Fibroblast of mammary gland (primary cell): ENCODE data around the gene ANKRD13B.

Source experiments
- DNase-seq: peaks from one replicate; pipeline ENCODE4 v3.0.0-alpha.2; 2010; ENCODE audit warnings: low read depth
- H3K4me3 ChIP-seq: 2 replicates; pipeline ENCODE4 v1.5.1; 2011; ENCODE audit warnings: low read depth, mild to moderate bottlenecking, low read length, moderate library complexity; ENCODE audit not compliant: control insufficient read depth
- TF ChIP-seq, protein P1 (sequence below): conservative IDR thresholded peaks from 2 replicates; pipeline ENCODE4 v1.5.1; 2011; ENCODE audit warnings: low read depth, low read length, inconsistent platforms; ENCODE audit not compliant: control insufficient read depth, insufficient read depth

Gene ANKRD13B

DNA sequence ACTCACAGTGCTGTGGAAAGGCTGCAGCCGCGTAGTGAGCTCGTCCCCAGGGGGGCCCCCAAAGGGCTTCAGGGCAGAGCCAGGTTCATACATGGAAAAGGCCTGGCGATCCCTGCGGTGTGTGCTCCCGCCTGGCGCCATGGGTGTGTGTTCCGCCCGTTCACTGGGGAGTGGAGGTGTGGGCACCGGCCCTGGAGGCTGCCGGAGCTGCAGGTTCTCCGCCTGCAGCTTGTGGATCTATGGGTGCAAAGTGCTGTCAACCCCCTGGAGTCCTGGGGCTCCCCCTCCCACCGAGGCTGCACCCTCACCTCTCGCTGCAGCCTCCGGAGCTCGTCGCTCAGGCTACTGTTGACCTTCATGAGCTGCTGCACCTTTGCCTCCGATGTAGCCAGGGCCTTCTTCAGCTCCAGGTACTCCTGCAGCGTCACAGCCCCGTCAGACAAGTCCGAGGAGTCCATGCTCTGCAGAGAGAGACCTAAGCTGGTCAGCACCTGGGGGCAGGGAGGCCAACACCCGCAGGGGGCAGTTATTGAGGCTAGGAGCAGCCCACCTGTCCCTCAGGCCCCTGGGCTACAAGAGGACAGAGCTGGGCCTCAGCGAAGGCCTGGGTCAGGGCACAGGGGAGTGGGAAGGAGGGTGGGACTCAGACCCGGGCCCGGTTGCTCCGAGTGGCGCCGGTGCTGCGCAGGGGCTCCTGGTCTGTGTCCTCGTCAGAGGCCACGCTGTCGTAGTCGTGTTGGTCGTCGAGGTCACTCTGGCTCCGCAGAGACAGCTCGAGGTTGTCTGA lies 16.5 kb upstream of the ANKRD13B start:
- no peak for DNase-seq
- TF ChIP-seq, protein P1, sequence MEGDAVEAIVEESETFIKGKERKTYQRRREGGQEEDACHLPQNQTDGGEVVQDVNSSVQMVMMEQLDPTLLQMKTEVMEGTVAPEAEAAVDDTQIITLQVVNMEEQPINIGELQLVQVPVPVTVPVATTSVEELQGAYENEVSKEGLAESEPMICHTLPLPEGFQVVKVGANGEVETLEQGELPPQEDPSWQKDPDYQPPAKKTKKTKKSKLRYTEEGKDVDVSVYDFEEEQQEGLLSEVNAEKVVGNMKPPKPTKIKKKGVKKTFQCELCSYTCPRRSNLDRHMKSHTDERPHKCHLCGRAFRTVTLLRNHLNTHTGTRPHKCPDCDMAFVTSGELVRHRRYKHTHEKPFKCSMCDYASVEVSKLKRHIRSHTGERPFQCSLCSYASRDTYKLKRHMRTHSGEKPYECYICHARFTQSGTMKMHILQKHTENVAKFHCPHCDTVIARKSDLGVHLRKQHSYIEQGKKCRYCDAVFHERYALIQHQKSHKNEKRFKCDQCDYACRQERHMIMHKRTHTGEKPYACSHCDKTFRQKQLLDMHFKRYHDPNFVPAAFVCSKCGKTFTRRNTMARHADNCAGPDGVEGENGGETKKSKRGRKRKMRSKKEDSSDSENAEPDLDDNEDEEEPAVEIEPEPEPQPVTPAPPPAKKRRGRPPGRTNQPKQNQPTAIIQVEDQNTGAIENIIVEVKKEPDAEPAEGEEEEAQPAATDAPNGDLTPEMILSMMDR: no peak
- no peak overlapping the region for H3K4me3 ChIP-seq

DNA sequence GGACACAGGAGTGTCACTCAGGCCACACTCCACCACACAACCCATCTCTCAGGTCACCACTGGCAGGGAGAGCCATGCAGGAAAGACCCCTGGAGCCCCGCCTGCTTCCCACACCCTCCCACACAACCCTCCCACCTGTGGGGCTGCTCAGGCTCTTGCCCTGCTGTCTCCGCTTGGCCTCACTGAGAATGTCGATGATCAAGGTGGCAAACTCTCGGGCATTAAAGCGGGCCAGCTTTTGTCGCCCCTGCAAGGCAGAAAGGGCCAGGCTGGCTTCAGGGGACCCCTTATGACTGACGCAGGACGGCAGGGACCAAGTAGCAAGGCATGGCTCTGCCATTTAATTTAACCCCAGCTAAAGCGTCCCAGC lies 15.9 kb upstream of the ANKRD13B start:
- no peak overlapping the region for H3K4me3 ChIP-seq

DNA sequence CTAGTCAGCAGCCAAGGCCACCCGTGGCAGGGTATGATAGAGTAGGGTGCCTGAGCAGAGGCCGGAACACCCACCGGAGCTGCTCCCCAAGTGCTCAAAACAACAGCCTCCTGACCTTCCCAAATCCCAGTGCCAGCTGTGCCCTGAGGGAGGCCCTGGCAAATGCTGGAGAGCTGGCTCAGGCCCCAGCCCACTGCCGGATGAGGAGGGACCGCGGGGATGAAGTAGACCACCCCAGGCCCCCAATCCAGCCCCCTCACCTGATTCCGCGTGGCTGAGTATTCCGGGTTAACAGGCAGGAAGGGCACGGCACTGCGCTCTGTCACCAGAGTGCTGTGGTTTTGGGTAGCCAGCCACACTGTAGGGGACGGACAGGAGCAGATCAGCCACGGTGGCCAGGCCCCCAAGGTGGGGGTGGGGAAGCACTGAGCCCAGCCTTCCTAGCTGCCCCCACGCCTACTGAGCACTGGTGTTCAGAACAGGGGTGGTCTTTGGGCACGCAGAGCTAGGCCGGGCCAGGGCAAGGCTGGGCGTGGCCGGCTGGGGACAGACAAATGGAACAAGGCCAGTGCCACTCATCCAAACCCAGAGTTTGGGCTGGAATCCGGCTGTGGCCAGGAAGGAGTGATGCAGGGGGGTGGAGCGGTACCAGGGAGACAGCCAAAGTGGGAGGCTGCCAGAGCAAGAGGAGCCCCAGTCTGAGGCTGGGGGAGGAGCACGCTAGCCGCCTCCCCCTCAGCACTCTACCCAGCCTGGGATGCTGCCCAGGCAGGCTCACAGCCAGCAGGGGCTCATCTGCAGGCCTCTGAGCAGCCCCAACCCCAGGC lies 15.3 kb upstream of the ANKRD13B start:
- no peak overlapping the region for H3K4me3 ChIP-seq
- TF ChIP-seq, protein P1: no peak
- DNase-seq: no peak

More for the DNA sequence above, 15.9 kb upstream of the ANKRD13B start:
- DNase-seq: no peak
- TF ChIP-seq, protein P1: no peak

GRCh38 chr17:29578626-29579485 lies 14.1 kb upstream of the ANKRD13B start:
- H3K4me3 ChIP-seq: no peak overlapping the region
- DNase-seq: no peak
- TF ChIP-seq, protein P1: no peak

- no peak overlapping the region for H3K4me3 ChIP-seq
- DNase-seq: peak; percentile 80
- TF ChIP-seq, protein P1: peak; percentile 88
Measured at GRCh38 chr17:29579866-29580771, 12.8 kb upstream of the ANKRD13B start.
